GM19324 (cell line): Measurements from ENCODE around the gene ALPP.

Experiments
- ATAC-seq: cut with Tn5 transposase; IDR thresholded peaks from one replicate; pipeline ENCODE4 v1.9.1; 2021; ENCODE audit warnings: mild to moderate bottlenecking, moderate library complexity; ENCODE audit not compliant: unreplicated experiment, low FRiP score

The ALPP gene

DNA sequence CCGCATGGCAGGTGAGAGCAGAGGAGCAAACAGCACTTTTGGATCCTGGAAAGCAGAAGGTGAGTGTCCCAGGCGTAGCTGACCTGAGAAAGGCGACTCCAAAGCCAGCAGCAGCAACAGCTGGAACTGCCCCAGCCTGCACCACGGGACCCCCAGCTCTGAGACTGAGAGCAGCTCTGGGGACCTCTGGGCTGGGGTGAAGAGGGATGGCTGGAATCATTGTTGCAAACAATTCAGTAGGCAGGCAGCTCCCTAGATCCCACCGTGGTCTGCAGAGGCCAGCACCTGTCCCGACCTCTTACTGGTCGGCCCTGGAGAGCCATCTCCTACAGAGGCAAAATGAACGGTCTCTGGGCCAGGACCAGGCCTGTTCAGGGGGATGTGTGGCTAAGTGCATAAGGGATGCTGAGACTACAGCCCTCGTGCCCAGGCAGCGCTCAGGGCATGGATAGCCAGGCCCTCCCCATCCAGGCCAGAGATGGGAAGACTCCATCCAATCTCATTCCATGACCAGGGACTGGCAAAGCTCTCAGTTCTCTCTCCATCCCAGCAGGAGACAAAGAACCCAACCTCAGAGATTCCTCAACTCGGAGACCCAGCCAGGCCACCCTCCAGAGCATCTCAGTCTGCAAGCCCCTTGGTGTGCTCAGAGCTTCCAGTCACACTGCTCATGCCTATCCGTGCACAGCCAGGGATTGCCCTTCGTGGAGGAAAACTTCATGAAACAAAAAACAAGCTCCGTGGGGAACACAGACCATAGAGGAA lies 38.2 kb upstream of the ALPP start:
- no peak for ATAC-seq

DNA sequence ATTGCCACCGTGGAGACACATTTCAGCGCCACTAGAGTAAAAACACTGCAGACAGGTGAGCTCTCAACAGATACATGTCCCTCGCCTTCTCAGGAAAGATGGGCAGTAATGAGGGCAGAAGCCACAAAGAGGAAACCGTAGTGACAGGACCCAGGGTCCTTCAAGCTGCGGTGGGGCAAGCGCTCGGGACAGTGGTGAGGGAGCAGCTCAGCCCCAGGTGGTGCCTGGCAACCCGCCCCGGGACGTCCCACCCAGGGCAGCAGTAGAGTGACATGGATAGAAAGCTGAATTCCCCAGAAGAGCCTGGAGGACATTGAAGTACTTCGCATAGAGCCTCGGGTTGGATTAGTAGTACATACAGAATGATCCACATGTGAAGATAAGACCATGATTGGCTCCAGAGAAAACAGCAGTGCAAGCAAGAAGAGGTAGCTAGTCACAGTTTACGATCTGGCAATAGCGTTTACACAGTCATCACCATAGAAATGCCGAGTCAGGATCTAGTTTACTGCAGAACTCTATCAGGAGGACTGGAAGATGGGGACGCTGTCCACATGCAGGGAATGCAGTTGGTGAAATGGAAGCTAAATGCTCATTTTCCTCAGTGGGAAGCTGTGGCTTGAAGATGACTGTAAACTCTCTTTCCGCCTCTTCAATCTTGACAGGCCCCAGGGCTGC lies 37.4 kb upstream of the ALPP start:
- ATAC-seq: no peak

DNA sequence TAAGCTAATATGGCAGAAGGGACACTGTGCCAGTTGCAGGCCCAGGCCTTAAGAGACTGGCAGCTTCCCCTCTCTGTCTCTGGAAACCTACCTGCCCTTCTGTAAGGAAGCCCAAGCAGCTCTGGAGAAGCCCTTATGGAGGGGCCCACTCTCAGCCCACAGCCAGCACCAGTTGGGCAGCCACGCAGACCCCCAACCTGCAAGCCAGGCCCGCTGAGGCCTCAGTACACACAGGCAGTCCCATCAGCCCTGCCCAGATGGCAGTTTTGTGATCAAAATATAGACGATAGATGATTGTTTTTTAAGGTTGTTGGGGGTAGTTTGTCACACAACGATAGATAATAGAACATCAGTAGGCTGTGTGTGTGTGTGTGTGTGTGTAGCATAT lies 36.8 kb upstream of the ALPP start:
- no peak for ATAC-seq

DNA sequence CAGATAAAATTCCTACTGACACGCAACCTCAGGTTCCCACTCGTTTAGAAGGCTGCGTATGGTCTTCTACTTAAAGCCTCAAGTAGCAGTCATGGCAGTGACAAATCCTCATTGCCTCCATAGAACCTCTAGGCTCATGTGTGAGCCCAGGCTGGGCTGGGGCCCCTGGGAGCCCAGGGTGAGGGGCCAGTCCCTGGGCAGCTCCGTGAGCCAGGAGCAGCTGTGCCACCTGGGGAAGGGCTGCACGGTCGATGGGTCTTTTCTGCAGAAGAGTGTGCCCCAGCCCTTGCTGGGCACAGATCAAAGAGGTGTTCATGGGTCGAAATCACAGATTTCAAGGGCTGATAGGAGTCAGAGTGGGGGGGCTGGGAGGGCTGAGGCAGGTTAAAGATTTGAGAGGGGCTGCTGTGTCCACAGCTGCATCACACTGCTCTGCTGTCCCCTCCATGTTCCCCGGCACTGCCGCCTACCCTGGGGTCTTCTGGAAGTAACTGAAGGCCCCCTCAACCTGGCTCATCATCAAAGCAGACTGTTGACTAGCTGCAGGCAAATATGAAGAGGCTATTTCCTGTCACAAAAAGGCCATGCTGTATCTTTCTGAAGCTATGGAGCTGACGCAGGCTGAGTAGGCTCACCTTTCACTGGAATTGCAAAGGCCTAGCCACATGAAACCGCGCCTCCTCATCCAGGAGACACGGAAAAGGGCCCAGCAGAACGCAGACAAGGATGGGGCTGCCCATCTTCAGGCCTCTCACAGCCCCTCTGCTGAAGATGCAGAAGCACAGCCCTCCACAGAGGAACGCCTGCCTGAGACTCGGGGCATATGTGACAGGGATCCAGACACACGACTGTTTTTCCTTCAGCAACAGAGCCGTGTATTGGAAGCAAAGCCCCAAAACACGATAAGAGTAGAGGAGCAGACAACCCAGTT lies 35.7 kb upstream of the ALPP start:
- no peak for ATAC-seq

DNA sequence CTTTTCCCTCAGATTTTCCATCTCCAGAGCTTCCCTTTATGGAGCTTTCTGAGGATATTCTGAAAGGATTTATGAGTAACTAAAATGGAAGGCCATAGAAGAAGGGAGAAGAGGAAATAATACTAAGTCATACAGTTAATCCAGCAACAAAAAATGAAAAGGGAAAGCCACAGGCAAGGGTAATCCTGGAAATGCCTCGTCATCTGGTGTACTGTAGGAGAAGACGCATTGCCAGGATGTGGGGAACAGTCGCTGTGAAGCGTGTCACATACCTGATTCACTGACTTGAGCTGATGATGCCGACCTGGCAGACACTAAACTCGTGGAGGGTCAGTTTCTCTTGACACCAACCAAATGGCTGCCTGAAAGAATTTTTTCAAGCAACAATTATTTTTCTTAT lies 34.7 kb upstream of the ALPP start:
- ATAC-seq: no peak

DNA sequence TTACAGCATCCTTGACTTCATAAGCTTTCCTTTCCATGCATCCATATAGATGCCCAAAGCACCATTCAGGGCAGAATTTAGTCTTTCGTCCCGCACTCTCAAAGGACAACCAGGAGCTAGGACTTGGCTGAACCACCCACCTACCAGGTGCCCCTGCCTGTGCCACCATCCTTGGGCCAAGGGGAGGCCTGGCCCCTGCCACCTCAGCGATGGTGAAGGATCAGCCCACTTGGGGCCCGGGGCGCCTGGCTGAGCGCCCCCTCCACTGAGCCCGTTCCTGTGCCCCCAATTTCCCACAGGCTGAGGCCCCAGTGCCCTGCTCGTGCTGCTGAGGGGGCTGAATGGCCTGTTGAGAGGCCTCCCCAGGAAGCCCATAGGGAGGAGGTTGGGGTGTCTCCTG lies 33.3 kb upstream of the ALPP start:
- no peak for ATAC-seq

DNA sequence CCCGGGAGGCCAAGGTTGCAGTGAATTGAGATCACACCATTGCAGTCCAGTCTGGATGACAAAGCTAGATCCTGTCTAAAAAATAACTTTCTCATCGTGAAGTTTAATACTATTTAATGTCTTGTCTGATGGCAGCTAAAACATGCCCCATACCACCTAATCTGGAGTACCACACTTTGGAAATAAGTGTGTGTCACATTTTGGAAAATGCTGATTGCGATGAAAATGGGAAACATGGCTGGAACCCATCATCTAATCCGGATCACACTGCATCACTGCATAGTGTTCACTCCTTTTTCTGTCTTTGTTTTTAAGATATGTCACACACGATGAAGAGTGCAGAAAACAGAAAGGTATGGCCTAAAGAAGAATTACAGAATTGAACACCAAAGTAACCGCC lies 31.2 kb upstream of the ALPP start:
- ATAC-seq: no peak

DNA sequence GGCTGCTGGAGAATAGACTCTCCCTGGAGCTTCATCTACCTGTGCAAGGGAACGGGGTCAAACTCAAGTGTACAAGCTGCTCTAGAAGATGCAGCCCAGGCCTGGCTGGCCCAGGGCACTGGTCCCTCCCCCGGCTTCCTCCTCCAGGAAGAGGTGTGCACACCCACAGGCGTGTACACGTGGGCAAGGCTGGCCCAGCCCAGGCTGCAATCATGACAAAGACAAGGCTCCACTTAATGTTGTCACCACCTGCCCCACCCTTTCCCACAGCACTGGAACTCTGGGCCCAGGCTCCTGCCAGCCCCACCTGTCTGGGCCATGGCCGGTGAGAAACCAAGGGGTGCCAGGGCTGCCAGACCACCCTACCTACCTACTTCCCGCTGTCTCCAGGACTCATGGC lies 29.6 kb upstream of the ALPP start:
- no peak for ATAC-seq

DNA sequence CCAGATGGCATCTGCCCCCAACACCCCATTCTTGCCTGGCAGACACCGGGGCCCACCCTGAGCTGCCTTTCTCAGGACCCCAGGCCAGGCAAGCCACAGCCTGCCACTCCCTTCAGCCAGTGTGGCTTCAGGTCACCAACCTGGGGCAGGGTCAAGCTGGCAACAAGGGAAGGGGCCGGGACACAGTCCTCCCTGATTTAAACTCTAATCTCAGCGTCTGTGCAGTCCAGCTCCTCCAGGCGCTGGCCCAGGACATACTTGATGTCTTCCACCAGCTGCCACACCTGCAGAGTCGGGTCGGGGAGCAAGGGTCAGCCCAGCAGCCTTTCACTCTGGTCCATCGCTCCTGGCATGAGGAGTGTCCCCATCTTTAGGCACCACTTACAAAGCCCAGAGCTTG lies 29.0 kb upstream of the ALPP start:
- no peak for ATAC-seq

DNA sequence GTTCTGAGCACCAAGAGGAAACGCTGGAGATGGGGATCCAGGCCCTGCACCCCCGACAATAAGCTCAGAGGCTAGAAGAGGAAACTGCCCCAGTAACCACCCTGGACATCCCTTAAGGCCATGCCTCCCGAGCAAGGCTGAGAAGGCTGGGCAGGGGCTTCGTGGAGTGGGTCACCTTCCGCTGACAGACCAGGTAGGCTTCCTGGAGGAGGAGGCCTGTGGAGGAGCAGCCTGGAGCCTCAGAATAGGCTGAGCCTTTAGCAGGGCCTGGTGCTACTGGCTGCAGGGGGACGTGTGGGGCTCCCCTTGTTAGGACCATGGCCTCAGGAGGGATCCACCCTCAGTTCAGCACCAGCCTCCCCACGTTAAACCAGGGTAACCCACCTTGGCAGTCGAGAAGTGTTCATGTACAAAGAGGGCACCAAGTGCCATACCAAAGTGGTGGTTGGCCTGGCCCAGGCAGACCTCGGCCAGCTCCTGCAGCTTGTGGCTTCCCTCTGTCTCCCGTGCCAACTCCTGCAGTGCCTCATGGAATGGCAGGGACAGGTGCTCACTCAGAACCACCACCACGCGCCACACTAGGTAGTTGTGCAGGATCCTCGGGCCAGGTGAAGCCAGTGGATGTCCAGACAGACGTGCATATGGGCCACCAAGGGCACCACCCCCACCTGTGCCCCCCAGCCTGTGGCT lies 28.5 kb upstream of the ALPP start:
- no peak for ATAC-seq

DNA sequence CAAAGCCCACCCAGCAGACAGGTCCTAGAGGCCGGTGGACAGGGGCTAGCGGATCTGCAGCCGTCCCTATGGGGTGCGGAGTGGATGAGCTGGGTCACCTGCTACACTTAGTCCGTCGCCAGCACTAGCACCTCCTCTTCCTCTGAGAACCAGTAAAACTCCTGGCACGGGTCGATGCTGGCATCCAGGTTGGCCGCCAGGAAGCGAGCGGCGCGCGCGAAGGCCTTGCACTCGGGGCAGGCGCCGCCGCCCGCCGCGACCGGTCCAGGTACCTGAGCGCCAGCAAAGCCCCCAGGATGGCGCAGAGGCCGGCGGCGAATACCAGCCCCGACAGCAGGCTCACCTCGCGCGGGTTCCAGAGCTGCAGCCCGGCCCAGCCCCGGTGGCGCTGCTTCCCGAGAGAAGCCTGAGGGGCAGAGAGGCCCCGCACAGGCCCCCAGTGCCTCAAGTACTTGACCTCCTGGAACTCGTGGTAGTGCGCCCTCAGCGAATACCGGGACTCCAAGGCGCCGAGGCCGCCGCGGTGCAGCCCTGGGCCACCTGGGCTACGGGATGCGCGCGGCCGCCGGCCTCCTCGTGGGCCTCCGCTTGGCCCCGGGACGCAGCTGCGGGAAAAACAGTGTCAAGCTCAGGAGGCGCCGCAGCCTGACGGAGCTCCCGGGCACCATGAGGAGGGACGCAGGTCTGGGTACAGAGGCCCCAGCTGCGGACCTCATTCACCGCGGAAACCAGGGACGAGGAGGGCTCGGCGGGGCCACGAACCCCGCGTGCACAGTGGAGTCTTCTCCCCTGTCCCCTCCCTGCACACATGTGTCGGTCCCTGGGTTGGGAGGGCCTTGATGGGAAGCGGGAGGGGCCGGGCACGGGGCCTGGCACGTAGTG lies 27.5 kb upstream of the ALPP start:
- ATAC-seq: no peak

DNA sequence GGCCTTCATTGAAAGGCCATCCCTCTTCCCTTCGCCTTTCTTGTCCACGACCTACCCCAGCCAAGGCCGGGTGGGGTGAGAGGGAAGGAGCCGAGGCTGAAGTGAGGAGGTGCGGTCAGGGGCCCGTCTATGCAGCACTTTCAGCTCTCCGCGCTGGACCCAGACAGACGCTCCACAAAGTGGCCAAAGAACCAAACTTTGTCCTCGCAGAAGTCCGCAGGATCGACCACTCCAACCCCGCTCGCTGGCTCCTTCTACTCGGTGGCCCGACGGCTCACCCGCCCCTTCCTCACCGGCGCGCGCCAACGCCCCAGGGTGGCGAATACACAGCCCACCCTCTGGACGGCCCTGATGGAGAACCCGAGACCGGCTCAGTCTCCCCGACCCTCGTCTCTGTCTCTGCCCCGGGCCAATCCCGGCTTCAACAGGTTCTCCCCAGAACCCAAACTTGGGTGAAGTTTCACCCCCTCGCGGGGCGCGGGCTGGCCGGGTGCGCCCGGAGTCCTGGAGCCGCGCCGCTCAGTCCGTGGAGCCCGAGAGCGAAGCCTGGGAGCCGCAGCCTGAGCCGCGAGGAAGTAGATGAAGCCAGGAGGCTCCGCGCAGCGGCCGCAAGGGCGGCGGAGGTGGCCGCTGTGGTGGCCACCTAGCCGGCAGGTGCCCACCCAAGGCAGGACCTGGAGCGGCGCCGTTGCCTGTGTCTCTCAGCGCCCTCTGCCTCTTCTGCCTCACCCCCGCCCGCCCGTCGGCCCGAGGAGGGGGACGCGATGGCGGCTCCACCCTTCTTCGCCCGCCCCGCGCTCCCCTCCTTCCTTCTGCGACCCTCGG lies 26.7 kb upstream of the ALPP start:
- no peak for ATAC-seq

DNA sequence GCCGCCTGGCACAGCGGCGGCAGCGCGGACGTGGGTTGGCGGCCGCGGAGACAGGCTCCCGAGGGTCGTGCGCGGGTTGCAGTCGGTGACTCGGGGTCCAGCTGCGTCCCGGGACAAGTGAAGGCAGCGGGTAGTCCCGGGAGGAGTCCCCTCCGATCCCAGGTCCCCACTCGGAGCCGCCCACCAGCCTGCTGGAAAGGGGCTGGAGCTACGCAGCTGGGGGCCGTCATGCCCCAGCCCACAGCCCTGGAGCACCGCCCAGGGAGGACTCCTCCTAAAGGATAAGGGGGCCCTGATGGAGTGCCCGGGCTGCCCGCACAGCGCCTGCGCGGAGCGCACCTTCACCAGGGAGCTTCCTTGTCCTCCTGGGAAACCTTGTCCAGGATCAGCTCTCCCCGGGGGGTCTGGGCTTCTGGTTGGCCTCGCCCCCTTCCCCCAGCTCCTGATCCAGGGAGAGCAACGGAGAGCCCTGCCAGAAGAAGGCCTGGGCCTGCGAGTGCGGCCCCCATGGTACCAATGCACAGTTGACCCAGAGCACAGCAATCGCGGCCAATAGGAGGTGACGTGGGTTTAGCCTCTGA lies 25.9 kb upstream of the ALPP start:
- ATAC-seq: no peak

DNA sequence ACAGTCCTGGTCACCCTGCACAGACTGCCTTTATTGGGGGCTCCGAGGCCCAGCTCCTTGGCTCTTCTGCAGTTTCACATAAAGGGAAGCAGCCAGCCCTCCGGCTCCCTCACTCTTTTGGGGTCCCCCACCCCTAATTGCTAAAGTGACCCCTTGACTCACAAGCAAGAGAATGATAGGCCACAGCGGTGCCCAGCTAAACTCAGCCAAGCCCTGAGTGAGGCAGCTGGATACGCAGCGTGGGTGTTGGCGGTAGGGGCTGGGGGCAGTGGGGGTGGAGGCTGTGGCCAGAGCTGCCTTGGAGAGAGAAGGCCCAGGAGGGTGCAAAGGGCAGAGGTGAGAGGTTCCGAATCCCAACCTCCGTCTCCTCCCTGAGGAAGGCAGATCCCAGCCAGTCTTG lies 25.5 kb upstream of the ALPP start:
- ATAC-seq: no peak

DNA sequence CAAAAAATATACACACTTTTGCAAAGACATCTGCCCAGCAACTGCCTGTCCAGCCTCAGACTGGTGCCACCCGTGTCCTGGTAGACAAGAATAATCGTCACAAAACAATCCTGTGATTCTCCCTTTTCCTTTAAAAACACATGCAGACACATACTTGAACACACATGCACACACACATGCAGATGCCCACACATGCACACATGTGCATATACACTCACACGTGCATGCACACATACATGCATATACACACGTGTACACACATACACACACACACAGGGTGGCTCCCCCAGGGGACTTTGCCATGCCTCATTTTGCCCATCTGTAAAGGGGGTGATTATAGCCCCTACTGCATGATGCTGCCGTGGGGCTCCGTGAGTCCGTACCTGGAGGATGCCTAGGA lies 24.9 kb upstream of the ALPP start:
- no peak for ATAC-seq

DNA sequence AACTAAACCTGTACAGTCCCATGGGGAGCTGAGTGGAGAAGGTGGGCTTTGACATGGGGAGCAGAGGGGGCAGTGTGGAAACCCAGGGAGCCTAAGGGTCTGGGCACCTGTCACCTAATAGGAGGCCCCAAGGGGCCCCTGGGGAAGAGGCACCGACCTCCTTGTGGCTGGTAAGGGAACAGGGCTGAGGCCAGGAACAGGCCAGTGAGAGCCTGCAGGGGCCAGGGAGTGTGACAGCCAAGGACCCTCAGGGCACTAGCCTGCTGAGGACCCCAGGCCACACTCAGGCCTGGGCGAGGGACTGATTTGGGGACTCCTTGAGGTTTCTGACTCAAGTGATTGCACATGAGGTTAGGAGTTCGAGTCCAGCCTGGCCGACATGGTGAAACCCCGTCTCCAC lies 24.5 kb upstream of the ALPP start:
- no peak for ATAC-seq

DNA sequence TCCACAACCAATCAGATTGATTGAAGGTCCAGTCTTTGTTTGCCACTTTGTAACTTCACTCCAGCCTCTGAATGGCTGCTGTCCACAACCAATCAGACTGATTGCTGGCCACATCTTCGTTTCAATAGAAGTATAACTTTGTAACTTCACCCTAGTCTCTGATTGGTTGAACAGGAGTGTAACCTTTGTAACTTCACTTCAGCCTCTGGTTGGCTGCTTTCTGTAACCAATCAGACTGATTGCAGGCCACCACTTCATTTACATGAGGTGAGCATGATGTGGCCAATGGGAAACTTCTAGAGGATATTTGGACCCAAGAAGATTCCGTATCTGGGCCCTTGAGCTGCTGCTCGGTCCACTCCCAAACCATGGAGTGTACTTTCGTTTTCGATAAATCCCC lies 16.9 kb upstream of the ALPP start:
- ATAC-seq: no peak

DNA sequence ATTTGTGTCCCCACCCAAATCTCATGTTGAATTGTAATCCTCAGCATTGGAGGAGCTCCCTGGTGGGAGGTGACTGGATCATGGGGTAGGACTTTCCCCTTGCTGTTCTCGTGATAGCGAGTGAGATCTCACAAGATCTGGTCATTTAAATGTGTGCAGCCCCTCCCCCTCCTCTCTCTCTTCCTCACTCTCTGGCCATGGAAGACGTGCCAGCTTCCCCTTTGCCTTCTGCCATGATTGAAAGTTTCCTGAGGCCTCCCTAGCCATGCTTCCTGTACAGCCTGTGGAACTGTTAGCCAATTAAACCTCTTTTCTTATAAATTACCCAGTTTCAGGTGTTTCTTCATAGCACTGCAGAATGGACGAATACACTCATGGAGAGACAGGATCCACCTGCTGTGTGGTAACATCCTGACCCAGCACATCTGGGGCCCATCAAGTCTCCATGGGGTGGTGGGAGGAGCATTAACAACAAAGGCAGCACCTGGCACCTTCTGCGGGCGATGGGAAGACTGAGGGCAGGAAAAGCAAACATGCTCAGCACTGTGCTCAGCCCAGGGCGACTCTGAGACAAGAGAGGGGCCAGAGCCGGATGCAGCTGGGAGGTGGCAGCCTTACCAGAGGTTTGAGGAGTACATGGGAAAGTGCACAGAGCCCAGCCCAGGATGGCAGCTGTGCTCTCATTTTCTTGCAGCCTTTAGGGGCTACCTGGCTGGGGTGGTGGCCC lies 16.2 kb upstream of the ALPP start:
- ATAC-seq: no peak
